ENCODE data around the gene TNFAIP8.

- no peak for TF ChIP-seq CTCF (conservative IDR thresholded peaks at IDR 0.05; ENCODE audit: low read depth in 2 of 2)
- no peak for TF ChIP-seq EZH2 (IDR thresholded peaks at IDR 0.05; ENCODE audit: low read depth, unreplicated experiment)
- no peak for TF ChIP-seq REST (IDR thresholded peaks at IDR 0.05; ENCODE audit: unreplicated experiment)
- no peak for TF ChIP-seq POLR2AphosphoS5 (IDR thresholded peaks at IDR 0.05; ENCODE audit: low read depth)
- no peak for TF ChIP-seq CREB1 (CRISPR knock-in tag; IDR thresholded peaks at IDR 0.05; ENCODE audit: low read depth)
- TF ChIP-seq NANOG (IDR thresholded peaks at IDR 0.05; ENCODE audit: borderline replicate concordance), result no peak
- no peak for TF ChIP-seq JUNB (IDR thresholded peaks at IDR 0.05; ENCODE audit: unreplicated experiment)
- TF ChIP-seq EZH2phosphoT487 (IDR thresholded peaks at IDR 0.05; ENCODE audit: unreplicated experiment), result no peak
- no peak for TF ChIP-seq ETS1 (IDR thresholded peaks at IDR 0.05)
- no peak for TF ChIP-seq STAT1 (IDR thresholded peaks at IDR 0.05; ENCODE audit: unreplicated experiment)
- no peak for TF ChIP-seq ZNF331 (CRISPR knock-in tag; IDR thresholded peaks at IDR 0.05; ENCODE audit: low read depth)
- TF ChIP-seq ZNF114 (CRISPR knock-in tag; IDR thresholded peaks at IDR 0.05), result no peak
- TF ChIP-seq ZNF462 (CRISPR knock-in tag; IDR thresholded peaks at IDR 0.05), result no peak
These were observed 35.9 kb upstream of the TNFAIP8 start for GRCh38 chr5:119319890-119320289.

All from GM23338 (cell line).